OCI-LY7 (cell line): Measurements from ENCODE around the gene HOXC11. TPM values are rescaled to one million over a fixed set of nuclear protein-coding genes. Genes with fewer than 3 reads are reported as not detected.

Experiments used
- BruUV-seq: library from RNA; stranded (reverse); fragments of 400-500 nt; replicated peaks from 2 replicates; lab custom pipeline; 2021; lab: Mats Ljungman, UMichigan
- CTCF ChIA-PET: fragments of 300-600 bp; sonication (Branson Sonifier 250); formaldehyde crosslinking; loops from one replicate; lab custom pipeline; 2022; ENCODE audit warnings: antibody characterized with exemption; ENCODE audit not compliant: unreplicated experiment; lab: Charles Lee
- POLR2A ChIA-PET: fragments of 300-600 bp; sonication (Branson Sonifier 250); formaldehyde crosslinking; loops from one replicate; lab custom pipeline; 2022; ENCODE audit warnings: antibody characterized with exemption; lab: Charles Lee
- DNase-seq: peaks from one replicate; pipeline ENCODE4 v3.0.0-alpha.2; 2015; ENCODE audit warnings: low spot score
- H2AFZ ChIP-seq: fragments of 200-600 bp; sonication (generic), shearing (Covaris generic); 2 replicates; pipeline ENCODE4 v1.6.1; 2014; ENCODE audit warnings: mild to moderate bottlenecking, antibody characterized with exemption, low read length, moderate library complexity
- H3K27ac ChIP-seq: fragments of 200-600 bp; sonication (generic); 2 replicates; pipeline ENCODE4 v1.5.1; 2014; ENCODE audit warnings: mixed run types, low read depth, mild to moderate bottlenecking, moderate library complexity, low read length, inconsistent platforms; ENCODE audit not compliant: poor library complexity, severe bottlenecking
- H3K36me3 ChIP-seq: fragments of 200-600 bp; sonication (generic); 2 replicates; pipeline ENCODE4 v1.6.1; 2014; ENCODE audit warnings: mild to moderate bottlenecking, antibody characterized with exemption, low read length, moderate library complexity, mixed read lengths; ENCODE audit not compliant: insufficient read depth
- H3K4me1 ChIP-seq: fragments of 200-600 bp; sonication (generic); 2 replicates; pipeline ENCODE4 v1.5.1; 2014; ENCODE audit warnings: mild to moderate bottlenecking, low read length; ENCODE audit not compliant: insufficient read depth, poor library complexity, severe bottlenecking
- H3K4me2 ChIP-seq: fragments of 200-600 bp; sonication (generic); 2 replicates; pipeline ENCODE4 v1.6.1; 2014; ENCODE audit warnings: mild to moderate bottlenecking, low read length
- H3K4me3 ChIP-seq: fragments of 200-600 bp; sonication (generic); 2 replicates; pipeline ENCODE4 v1.5.1; 2014; ENCODE audit warnings: mild to moderate bottlenecking, low read depth, low read length; ENCODE audit not compliant: poor library complexity, severe bottlenecking
- H3K79me2 ChIP-seq: fragments of 200-600 bp; sonication (generic); 2 replicates; pipeline ENCODE4 v1.6.1; 2016; ENCODE audit warnings: low read depth, mild to moderate bottlenecking, low read length, moderate library complexity, mixed read lengths; ENCODE audit not compliant: insufficient read depth
- H3K9me2 ChIP-seq: fragments of 200-600 bp; sonication (generic); 2 replicates; pipeline ENCODE4 v1.6.1; 2016; ENCODE audit warnings: mild to moderate bottlenecking, low read length, mixed read lengths; ENCODE audit not compliant: insufficient read depth
- H3K9me3 ChIP-seq: fragments of 200-600 bp; sonication (generic); 2 replicates; pipeline ENCODE4 v1.6.1; 2014; ENCODE audit warnings: mild to moderate bottlenecking, mixed run types, low read length, mixed read lengths
- H4K20me1 ChIP-seq: fragments of 200-600 bp; sonication (generic); 2 replicates; pipeline ENCODE4 v1.6.1; 2014; ENCODE audit warnings: mild to moderate bottlenecking, antibody characterized with exemption, low read length, moderate library complexity, mixed read lengths; ENCODE audit not compliant: insufficient read depth
- EZH2phosphoT487 ChIP-seq: fragments of 200-600 bp; sonication (generic); IDR thresholded peaks from 2 replicates; pipeline ENCODE4 v1.6.1; 2018; ENCODE audit warnings: low read depth, borderline replicate concordance, mild to moderate bottlenecking, mixed run types, antibody characterized with exemption, low read length, moderate library complexity, mixed read lengths
- intact Hi-C: fragments of 100-400 bp; cut with micrococcal nuclease; formaldehyde crosslinking; loops from one replicate; pipeline ENCODE4 v1.10.0; 2022; ENCODE audit not compliant: unreplicated experiment
- total RNA-seq, 2 experiments: library from RNA; depleted of rRNA in 1 of 2; stranded (reverse); fragments of >200 nt in 1 of 2; shearing (Covaris generic) in 1 of 2; gene quantifications; 2 replicates each; pipeline ENCODE4 v1.2.3, GENCODE V29; 2014 to 2022
- TF ChIP-seq, protein P1 (sequence below): fragments of 200-600 bp; sonication (generic); conservative IDR thresholded peaks from 2 replicates; pipeline ENCODE4 v1.5.1; 2014; ENCODE audit warnings: mild to moderate bottlenecking, antibody characterized with exemption, low read length, moderate library complexity, mixed read lengths

The HOXC11 gene
- total RNA-seq, 2 experiments from 2014 or later, result 1.4 to 2.7 TPM

DNA sequence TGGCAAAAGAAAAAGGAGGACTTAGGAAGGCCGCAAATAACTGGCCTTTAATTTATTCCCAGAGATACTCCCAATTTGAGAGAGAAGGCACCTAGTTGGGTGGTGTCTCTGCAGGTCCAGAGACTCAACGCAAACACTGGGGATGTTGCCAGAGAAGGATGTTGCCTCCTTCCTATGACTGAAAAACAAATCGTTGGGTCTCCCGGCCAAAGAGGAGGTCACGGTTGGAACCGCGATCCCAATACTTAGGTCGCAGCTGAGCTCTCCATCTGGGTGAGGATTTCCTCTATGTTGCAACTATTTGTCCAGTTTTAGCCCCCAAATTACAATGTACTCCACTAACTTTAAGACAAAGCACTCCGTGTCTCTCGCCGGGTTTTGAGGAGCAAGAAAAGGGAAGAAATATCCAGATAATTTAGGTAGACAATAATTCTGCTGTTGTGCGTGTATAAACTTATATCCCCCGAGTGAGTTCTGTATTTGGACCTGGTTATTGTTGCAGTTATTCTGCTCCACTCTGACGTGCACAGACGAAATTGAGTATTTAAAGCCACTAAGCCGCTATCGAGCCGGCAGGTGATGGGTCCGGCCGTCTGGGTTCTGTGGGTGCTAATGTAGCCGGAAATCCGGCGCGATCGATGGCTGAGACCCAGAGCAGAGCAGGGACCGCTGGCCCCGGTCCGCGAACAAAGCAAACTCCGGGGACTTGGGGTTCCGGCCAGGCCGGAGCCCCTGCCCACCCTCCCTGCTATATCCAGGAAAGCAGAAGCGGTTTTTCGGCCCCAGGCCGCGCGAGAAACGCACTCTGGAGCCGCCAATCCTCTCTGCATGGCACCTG, 12.5 kb upstream of the HOXC11 start:
- no peak for DNase-seq
- POLR2A ChIA-PET, result no interaction called here
- Histone ChIP-seq H3K79me2 (no peaks in the 10 kb centered on the region), H4K20me1 (no peaks in the 10 kb centered on the region), H3K27ac (no peak overlapping the region), H2AFZ (no peak overlapping the region), H3K4me1 (peaks cover 9% of the 10 kb centered on the region), H3K36me3 (no peaks in the 10 kb centered on the region), H3K4me2 (no peak overlapping the region), H3K4me3 (no peak overlapping the region), H3K9me2 (no peaks in the 10 kb centered on the region), H3K9me3 (no peaks in the 10 kb centered on the region)
- no peak for TF ChIP-seq EZH2phosphoT487
- TF ChIP-seq, protein P1, sequence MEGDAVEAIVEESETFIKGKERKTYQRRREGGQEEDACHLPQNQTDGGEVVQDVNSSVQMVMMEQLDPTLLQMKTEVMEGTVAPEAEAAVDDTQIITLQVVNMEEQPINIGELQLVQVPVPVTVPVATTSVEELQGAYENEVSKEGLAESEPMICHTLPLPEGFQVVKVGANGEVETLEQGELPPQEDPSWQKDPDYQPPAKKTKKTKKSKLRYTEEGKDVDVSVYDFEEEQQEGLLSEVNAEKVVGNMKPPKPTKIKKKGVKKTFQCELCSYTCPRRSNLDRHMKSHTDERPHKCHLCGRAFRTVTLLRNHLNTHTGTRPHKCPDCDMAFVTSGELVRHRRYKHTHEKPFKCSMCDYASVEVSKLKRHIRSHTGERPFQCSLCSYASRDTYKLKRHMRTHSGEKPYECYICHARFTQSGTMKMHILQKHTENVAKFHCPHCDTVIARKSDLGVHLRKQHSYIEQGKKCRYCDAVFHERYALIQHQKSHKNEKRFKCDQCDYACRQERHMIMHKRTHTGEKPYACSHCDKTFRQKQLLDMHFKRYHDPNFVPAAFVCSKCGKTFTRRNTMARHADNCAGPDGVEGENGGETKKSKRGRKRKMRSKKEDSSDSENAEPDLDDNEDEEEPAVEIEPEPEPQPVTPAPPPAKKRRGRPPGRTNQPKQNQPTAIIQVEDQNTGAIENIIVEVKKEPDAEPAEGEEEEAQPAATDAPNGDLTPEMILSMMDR, result no peak
- intact Hi-C loops, result no loop called here
- CTCF ChIA-PET, result no interaction called here
- BruUV-seq, result no TSS peak

DNA sequence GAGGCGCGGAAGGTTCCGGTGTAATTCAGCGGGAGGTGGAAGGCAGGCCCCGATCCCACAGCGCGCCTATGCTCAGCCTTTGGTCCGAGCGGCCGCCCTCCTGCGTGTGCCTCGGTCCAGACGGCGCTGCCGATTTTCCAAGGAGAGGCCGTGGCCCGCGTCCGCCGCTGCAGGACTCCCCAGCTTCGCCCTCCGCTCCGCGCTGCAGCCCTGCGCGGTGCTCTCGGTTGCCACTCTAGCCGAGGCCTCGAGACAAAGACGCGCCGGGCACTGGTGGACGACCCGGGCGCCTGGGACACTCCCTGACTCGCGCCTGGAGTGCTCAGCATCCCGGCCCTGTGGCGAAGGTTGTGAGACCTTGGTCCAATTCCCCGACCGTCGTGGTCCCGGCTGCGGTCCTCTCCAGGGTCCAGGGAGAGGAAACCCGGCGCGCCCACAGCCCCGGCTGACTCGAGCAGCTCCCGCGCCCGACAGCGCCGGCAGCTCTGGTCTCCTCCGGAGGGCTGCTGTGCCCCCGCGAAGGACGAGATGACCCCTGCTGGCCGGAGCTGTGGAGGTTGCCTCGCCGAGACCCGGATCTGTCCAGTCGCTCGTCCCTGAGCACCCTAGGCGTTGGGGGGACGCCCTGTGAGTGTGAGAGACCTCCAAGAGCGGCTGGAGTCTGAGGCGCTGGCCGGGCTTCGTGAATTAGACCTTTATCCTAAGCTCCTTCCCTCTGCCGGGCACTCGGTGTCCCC, 11.7 kb upstream of the HOXC11 start:
- TF ChIP-seq EZH2phosphoT487, result no peak
- TF ChIP-seq, protein P1, result no peak
- Histone ChIP-seq H3K9me3 (no peaks in the 10 kb centered on the region), H3K36me3 (no peaks in the 10 kb centered on the region), H2AFZ (no peak overlapping the region), H3K4me1 (peaks cover 17% of the 10 kb centered on the region), H3K9me2 (no peaks in the 10 kb centered on the region), H3K79me2 (no peaks in the 10 kb centered on the region), H3K4me3 (no peak overlapping the region), H3K27ac (no peak overlapping the region), H4K20me1 (no peaks in the 10 kb centered on the region), H3K4me2 (no peak overlapping the region)
- ChIA-PET POLR2A (no interaction called here), CTCF (interaction anchor here (0.6 kb wide), 1 partner anchor 165 kb away, joined by 4 read pairs; no protein-coding TSS in a partner anchor)
- no TSS peak for BruUV-seq
- no peak for DNase-seq
- intact Hi-C loops, result no loop called here
